B cell (primary cell): ENCODE data around the gene SLC16A14.

Source experiments
- CTCF ChIP-seq: fragments of 200-600 bp; IDR thresholded peaks from one replicate; pipeline ENCODE4 v1.8.0; 2022; ENCODE audit warnings: antibody characterized with exemption, mild to moderate bottlenecking
- EZH2 ChIP-seq: IDR thresholded peaks from 2 replicates; pipeline ENCODE4 v1.6.1; 2012; ENCODE audit warnings: borderline replicate concordance, low read depth, mild to moderate bottlenecking, moderate library complexity, low read length; ENCODE audit not compliant: insufficient read depth, poor library complexity, severe bottlenecking

- TF ChIP-seq CTCF (no peak), EZH2 (no peak)
These were observed 2.7 kb upstream of the SLC16A14 start for GRCh38 chr2:230071421-230071820.
